ENCODE measurements around the gene PLEKHS1.
"Not testable (repeated sequence)": the region's sequence is repeated elsewhere in the genome, so short reads cannot be mapped to it uniquely, and the experiment has no call there.

The PLEKHS1 gene

DNA sequence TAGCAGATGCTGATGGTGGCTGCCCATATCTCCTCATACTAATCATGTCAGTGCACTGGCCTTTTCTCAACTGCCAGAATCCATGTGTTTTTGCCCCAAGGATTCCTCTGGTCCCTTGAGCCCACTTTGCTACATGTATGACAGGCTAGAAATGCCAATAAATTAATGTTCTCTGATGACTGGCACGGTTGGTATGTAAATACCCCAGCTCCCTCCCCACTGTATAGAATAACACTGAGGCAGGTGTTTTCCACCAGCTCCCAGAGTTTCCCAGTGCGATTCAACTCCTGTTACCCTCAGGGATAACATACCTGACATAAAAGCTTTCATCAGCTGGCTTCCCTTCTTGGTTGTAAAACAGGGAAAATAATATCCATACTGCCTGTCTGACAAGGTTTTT lies 9.0 kb upstream of the PLEKHS1 start:
- no peak for DNase-seq

DNA sequence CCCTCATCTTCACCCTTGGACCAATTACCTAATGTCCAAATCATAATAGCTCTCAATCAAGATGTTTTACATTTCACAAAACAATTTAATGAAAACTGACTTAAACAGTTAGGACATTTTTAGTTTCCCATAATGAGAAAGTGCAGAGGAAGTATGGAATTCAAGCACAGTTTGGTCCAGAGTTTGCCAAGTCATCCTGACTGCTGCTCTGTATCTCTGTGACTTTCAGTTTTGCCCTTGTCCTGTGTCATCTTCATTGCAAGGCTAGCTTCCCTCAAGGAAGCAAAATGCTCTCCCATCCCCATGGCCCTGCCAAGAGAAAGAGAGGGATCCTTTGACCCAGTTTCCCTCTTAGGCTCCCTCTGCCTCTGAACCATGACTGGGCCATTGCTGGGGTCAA lies 7.9 kb upstream of the PLEKHS1 start:
- no peak for DNase-seq

DNA sequence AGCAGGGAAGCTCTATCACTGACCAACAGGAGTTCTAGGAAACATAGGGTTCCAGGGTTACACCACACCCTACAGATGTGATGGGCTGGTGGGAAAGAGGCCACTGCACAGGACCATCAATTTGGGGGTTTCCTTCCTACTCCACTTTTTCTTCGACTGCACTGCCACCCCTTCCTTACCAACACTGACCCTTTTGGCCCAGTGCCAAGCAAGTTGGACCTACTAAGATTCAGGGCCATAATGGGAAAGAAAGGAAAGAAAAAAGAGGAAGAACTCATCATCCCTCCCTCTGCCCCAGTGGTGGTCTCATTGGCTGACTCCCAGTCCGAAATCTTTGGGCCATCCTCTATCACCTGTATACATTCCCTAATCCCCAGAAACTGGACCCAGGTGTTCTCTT lies 6.1 kb upstream of the PLEKHS1 start:
- DNase-seq, result no peak

DNA sequence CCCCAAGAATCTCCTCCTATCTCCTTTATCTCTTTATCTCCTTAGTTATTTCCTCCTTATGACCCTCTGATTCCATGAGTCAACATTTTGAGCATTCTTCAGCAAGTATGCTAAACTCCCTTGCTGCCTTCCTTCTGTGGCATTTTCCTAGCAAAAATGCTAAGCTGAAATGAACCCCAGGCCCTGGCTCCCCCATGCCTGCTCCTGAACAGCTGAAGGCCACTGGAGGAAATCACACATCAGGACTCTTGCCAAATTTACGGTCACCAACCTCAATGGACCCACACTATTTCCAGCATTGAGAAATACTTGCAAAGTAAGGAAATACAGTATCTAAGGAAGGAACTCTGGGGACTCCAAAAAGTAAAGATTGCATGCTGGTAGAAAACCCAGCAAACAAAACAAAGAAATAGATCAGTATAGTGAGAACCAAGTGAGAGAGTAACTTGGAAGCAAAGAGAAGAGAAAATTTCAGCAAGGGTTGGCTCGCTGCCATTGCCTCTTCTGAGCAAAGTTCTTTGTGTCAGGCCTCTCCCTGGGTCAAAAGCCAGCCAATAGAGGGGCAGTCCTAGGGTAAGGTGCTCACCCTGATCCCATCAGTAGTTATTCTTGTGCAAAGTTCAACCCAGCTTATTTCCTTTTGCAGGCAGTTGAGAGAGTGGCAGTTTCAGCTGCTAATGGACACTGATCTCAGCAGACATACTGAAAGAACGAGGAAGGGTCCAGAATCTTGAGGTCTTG lies 5.1 kb upstream of the PLEKHS1 start:
- DNase-seq, result no peak

DNA sequence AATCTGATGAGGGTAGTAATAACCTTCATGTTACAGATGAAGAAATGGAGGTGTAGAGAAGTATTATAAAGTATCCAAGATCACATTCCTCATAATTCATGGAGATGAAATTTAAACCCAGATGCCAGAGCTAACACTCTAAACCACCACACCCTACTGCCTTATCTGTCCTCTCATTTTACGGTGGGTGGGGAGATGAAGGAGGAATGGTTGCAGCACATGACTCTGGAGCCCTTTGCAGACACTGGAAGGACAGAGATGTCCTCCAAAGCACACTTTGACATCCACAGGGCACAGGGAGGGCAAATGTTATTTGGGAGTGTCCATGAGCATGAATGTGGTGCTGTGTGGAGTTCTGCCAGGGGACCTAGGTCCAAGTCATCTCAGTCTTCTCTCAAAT lies 1.1 kb downstream of the PLEKHS1 start:
- DNase-seq, result no peak

DNA sequence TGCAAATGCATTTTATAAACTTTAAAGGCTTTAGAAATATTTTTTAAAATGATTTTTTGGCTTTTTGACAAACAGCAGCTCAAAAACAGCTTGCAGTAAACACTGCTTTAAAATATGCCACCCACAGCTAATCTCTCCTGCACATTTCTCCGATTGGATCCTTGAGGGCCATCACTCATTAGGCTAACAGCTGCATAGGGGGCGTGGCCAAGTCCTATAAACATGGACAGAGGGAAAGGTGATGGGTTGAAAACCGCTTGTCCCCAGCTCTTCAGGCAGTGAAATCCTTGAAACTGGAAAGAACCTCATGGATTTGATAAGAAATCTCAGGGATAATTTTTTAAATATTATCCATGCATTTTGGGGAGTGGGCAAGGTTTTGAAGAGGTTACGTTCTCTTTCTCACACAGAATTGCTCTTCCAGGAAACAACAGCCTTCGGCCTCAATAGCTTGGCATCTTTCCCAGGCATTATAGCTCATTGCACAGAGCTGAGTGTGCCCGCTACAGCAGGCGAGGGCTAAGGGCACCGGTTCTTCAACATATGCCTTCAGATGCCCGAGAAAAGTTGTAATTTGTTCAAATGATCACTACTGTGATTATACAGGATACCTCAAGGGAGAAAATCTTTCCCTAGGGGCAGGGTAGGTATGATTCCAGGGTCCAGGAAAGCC lies 1.7 kb downstream of the PLEKHS1 start:
- DNase-seq, result no peak

DNA sequence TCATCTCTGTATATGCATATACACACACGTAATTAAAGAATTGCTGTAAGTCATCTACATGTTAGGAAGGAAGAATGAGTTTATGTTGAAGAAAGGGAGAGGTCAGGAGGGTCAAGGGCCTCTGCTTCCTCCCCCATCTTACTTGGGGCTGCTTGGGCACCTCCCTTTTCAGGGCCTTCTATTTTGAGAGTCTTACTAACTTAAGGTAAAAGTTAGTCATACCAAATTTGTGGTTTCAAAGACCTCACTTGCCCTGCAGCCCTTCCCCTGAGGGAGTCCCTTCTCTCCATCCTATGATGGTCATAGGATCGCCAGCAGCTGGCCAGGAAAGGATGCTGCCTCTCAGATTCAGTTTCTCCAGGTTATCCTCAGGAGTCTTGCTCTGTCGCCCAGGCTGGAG lies 2.6 kb downstream of the PLEKHS1 start:
- no peak for DNase-seq

DNA sequence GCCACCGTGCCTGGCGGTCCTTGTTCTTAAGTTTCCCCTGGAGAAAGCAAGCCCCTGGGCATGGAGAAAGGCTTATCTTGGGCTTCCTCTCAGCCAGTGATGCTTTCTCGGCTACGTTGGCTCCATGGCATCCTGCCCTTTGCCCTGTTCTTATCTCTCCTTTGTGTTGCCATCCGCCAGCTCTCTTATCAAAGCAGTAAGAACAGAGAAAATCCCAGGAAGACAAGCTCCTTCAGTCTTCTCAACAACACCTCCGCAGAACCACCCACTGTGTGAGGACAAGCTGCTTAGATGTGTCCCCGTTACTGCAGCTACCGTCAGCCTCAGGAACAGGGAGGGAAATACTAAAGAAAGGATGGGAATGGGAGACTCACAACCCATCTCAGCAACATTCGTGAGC lies 3.3 kb downstream of the PLEKHS1 start:
- no peak for DNase-seq

DNA sequence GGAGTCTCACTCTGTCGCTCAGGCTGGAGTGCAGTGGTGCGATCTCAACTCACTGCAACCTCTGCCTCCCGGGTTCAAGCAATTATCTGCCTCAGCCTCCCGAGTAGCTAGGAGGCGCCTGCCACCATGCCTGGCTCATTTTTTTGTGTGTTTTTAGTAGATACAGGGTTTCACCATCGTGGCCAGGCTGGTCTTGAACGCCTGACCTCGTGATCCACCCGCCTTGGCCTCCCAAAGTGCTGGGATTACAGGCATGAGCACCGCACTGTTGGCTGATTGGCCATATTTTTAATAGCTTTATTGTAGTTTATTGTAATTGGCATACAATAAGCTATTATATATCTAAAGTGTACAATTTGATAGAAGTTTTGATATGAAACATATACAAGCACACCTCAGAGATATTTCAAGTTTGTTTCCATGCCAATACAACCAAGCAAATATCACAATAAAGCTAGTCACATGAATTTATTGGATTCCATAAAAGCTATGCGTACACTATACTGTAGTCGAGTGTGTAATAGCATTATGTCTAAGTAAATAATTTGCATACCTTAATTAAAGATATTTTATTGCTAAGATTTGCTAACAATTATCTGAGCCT lies 5.6 kb downstream of the PLEKHS1 start:
- DNase-seq, result no peak

DNA sequence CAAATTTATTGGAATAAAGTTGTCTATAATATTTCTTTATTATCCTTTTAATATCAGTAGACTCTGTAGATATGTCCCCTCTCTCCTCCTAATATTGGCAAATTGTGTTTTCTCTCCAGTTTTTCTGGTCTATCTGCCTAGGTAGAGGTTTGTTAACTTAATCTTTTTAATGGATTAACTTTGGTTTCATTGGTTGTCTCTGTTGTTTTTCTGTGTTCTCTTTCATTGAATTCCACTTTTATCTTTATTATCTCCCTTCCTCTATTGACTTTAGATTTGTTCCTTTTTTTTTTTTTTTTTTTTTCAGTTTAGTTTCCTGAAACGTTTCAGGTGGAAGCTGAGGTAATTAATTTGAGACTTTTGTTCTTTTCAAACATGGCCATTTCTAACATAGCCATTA lies 10.6 kb downstream of the PLEKHS1 start:
- DNase-seq, result no peak

DNA sequence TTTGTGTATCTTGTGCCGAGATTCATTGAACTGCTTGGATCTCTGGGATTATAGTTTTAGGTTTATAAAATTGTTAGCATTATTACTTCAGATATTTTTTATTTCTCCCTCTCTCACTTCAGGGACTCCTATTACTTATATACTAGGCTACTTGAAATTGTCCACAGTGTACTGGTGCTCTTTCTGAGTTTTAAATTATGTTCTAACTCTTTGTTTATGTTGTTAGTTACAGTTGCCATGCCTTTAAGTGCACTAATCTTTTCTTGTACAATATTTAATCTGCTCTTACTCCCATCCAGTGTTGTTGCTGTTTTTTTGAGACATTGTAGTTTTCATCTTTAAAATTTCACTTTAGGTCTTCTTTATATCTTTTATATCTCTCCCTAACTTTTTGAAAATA lies 13.1 kb downstream of the PLEKHS1 start:
- no peak for DNase-seq

DNA sequence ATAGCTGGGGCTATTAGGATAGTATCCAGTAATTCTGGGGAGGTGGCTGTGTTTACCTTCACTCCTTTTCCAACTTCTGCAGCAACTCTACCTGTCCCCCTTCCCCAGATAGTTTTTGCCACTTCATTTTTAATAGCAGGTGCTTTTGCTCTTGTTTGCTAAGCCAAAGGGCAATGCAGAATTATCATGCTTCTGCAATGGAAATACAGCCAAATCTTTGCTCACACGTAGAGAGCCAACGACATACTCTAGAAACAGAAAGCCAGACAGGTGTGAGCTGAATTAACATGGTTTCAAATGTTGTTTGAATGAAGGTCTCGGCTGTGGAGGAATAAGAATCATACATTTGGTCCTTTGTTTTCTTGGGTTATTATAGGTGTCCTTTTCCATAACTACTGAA lies 14.4 kb downstream of the PLEKHS1 start:
- no peak for DNase-seq

DNA sequence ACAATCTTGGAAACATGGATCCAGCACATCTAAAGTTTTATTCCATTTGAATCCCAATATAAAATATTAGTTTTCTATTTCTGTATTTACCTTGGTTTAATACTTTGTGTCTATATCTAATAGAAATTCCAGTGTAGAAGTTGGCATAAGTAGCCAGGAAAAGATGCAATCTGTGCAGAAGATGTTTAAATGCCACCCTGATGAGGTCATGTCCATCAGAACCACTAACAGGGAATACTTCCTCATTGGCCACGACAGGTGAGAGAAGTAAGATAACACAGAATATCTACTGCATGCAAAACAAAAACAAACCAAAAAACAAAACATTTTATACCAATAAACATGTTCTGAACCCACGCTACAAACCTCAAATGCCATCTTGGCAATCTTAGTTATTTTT lies 15.7 kb downstream of the PLEKHS1 start:
- DNase-seq, result no peak

DNA sequence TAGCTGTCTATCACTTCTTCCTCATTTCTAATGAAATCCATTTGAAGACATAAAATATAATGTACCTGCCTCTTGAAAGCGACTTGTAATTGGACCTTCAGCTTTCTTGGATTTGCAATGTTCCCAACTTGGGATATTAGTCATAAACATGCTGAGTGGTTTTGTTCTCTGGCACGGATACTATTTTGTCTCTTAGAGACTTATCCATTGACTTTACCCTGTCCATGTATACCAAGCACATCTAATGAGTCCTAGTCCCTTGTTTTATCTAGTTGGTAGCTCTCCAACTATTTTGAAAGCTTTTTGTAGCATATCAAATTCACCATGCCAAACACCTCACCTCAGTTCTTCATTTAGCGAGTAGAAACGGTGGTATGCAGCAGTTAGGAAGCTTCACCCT lies 18.9 kb downstream of the PLEKHS1 start:
- no peak for DNase-seq

DNA sequence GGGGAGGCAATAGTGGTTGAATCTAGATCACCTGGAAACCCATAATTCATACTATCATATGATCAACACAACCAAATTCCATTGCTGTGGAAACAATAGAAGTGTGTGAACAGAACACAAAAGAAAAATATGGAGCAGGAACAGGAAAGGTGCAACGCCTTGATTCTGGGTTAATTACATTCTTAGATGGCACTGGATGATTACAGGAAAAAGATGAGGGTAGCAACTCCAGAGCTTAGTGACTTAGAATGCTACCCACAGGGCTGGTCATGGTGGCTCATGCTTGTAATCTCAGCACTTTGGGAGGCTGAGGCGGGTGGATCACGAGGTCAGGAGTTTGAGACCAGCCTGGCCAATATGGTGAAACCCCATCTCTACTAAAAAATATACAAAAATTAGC lies 19.6 kb downstream of the PLEKHS1 start:
- DNase-seq, result not testable (repeated sequence)

DNA sequence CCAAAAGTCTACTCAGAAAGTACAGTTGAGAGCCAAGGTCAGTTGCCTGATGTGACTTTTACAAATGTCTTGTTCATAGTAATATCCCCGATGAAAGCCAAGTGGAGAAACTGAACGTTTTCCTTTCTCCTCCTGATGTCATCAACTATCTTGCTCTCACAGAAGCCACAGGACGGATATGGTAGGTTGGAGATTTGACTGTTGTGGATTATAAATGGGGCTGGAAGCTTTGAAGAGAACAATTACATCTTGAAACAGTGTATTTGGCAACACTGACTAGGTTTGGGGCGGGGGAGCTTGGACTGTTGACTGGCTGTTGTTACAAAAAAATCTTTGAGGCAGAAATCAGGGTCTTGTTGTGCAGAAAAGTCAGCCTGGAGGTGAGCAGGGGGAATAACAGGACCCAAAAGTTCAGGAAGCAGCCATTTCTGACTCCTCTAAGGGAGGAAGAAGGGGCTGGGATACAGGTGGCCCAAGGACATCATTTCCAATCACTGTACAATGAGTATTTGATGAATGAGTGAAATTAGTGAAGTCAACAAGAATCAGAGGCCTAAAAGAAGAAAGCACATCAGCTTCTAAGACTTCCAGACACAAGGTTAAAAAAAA lies 24.3 kb downstream of the PLEKHS1 start:
- DNase-seq, result no peak

DNA sequence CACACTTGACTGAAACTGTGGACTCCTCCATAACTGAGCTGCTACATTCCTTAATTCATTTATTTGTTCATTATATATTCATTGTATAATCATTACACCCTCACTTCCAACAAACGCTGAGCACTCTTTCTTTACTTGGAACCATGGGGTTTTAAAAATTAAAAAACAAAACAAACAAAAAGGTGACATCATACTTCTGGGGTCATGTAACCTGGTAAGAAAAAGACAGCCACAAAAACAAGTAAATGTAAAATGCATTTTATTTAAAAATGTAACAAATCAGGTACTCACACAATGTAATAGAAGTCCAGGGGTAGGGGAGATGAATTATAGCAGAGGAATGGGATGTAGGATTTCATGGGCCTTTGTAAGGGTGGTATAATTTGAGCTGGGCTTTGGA lies 25.1 kb downstream of the PLEKHS1 start:
- DNase-seq, result no peak

DNA sequence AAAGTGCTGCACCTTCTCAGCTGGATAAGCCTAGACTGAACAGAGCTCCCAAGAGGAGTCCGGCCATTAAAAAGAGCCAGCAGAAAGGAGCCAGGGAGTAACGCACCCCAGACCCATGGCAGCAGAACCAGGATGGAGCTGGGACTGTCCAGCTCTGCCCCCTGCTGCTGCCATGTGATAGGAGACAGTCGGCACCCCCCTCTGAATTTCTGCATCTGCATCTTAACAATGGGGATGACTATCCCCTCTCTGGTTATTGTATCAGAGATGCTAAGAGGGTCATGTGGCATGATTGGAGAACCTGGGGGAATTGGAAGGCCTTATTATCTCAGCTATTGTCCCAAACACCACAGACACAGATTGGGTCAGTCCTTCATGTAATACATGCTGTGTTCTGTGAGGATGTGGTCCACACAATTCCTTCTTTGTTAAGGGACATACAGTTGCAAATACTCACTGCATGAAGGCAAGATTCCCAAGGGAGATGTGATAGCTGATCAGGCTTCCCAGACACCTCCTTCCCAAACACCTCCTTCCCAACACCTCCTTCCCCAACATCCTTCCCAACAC lies 29.3 kb downstream of the PLEKHS1 start:
- DNase-seq, result no peak

DNA sequence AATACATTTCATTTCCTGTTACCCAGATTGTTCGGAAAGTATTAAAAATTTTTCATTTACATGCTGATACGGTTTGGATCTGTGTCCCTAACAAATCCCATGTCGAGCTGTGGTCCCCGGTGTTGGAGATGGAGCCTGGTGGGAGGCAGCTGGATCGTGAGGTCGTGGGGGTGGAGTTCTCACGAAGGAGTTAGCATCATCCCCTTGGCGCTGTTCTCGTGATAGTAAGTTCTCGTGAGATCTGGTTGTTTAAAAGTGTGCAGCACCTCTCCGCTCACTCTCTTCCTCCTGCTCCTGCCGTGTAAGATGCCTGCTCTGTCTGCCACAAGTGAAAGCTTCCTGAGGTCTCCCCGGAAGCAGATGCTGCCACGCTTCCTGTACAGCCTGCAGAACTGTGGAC lies 30.9 kb downstream of the PLEKHS1 start:
- DNase-seq, result no peak

DNA sequence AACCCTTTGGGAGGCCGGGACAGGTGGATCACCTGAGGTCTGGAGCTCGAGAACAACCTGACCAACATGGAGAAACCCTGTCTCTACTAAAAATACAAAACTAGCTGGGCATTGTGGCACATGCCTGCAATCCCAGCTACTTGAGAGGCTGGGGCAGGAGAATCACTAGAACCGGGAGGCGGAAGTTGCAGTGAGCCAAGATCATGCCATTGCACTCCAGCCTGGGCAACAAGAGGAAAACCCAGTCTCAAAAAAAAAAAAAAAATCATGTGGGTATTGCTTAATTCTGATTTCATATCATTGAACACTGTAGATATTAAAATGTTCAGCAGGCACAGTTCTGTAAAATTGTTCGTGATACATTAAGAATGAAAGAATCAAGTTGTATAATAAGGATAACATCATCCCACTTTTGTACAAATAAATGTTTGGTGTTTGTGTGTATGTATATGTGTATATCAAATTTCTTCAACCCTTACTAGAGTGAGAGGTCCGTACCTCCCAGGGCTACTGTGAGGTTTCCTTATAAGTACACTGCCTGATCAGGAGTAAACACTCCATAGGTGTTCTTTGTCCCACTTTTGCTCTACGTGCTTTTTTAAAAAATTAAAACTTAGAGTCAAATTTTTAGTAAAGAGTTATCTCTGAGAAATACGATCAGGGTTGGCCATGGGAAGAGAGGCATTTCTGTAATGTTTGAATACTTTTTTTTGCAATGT lies 31.7 kb downstream of the PLEKHS1 start:
- DNase-seq, result no peak

DNA sequence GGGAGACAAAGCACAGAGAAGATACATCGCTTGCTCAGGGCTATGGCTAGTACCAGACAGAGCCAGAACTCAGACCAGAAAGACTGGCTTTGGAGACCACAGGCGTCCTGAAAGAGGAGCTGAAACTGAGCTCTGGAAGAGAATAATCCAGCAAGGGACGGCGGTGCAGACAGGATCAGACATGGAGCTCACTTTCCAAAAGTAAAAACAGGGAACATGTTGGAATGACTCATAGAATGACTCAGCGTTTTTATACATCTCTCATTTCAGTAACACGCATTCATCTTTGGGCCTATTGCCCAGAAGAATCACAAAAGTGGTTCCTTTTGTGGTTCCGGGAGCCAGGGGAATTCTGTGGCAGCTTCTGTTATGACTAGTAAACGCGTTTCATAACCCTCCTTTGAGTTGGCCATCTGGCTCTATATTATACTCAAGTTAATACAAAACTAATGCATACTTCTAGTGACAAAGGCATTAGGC lies 37.2 kb downstream of the PLEKHS1 start:
- DNase-seq, result no peak

DNA sequence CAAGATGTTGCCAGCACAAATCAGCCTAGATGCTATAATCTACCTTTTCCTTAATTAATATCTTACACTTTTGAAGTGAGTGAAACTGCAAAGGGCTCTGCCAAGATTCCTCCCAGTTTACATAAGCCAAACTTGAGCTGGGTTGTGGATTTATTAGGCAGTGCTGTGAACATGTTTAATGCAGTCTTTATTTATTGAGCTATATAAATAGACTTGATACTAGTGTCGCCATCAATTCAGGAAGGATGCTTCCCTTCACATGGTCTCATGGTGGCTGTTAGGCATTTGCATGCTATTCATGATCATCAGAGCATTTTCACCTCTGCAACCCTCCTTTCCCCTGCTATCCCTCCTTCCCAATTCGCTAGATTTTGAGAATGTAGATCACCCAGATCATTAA lies 40.2 kb downstream of the PLEKHS1 start:
- no peak for DNase-seq

DNA sequence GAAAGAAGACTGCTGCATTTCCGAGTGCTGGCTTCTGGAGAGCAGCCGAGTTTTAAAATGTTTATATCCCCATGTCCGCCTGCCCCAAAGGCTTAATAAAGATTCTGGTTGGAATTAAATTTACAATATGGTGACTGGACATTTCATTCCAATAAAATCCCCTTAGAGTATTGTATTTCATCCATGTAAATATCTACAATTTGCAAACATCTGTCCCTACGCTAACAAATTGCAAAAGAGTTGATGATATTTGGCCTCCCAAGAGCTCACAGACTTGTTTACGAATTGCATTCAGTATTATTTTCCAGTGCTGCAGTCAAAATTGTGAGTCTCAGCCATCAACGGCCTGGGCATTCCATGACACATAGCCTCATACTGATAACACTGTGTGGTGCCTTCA lies 50.1 kb downstream of the PLEKHS1 start:
- no peak for DNase-seq
